Measurements from ENCODE around the gene SH2D2A.

SH2D2A gene

DNA sequence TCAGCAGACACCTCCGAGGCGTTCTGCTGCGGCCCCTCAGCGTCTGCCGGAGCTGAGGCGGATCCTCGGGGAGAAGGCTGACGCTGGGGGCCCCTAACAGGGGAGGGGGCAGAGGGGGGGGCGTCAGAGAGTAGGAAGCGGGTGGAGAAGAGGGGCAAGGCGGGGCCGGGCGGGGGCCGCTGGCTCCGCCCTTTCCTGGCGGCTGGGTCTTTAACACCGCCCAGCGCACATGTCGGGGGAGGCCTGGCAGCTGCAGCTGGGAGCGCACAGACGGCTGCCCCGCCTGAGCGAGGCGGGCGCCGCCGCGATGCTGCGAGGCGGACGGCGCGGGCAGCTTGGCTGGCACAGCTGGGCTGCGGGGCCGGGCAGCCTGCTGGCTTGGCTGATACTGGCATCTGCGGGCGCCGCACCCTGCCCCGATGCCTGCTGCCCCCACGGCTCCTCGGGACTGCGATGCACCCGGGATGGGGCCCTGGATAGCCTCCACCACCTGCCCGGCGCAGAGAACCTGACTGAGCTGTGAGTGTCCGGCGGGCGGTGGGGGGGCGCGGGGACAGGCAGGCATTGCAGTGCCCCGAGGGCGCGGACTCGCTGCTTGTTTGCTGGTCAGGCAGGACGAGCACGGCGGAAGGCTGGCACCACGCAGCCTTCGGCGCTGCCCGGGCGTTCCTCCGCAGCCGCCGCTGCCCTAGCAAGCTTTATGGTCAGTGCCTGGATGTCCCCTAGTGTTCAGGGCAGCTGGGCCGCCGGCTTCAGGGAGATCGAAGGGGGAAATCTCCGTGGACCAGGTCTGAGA lies 44.2 kb upstream of the SH2D2A start, which contains the start of gene NTRK1:
TSS of gene NTRK1 (plus strand) at position 238 of the 796 bp plus-strand sequence. CDS start at position 308, 70 bp downstream.
- TF ChIP-seq CTCF (IDR thresholded peaks at IDR 0.05; ENCODE audit: extremely low read depth, missing control alignments) = no peak

GRCh38 chr1:156860113-156860627 lies 43.5 kb upstream of the SH2D2A start:
- DNase-seq (ENCODE audit: low spot score) = peak; percentile 91
- TF ChIP-seq CTCF (IDR thresholded peaks at IDR 0.05; ENCODE audit: extremely low read depth, missing control alignments) = peak; percentile 65

More for the DNA sequence above, 44.2 kb upstream of the SH2D2A start, which contains the start of gene NTRK1:
- peak; percentile 87 for DNase-seq (ENCODE audit: low spot score)

GRCh38 chr1:156859523-156860112 lies 43.0 kb upstream of the SH2D2A start:
- TF ChIP-seq CTCF (IDR thresholded peaks at IDR 0.05; ENCODE audit: extremely low read depth, missing control alignments) = no peak
- DNase-seq (ENCODE audit: low spot score) = peak; percentile 68

DNA sequence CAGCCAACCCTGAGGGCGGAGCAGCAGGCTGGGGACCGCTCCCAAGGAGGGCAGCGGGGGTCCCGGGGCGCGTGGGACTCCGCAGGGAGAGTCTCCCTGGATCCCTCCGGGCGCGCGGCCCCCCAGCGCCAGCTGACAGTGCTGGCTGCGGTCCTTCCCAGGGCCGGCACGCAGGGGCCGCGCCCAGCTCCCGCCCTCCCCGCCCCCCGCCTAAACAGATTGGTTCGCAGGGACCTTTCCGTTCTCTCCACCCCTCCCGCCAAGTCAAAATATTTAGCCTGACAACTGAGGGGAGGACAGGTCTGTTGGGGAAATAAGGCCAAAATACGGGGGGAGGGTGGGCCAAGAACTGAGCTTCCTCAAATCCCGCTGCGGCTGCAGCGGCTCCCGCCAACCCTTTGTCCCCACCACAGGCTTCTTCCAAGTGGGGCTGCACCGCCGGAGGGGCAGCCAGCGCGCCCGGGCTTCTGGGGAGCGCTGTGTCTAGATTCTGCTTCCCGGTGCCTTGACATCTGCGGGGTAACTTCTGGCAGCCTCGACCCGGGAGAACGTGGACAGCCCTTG lies 42.4 kb upstream of the SH2D2A start, which contains the start of gene INSRR:
TSS of gene INSRR (minus strand) at position 159 of the 564 bp plus-strand sequence. CDS start 496 bp downstream, outside the sequence.
- TF ChIP-seq CTCF (IDR thresholded peaks at IDR 0.05; ENCODE audit: extremely low read depth, missing control alignments) = no peak
- DNase-seq (ENCODE audit: low spot score) = peak; percentile 53

- no peak for DNase-seq (ENCODE audit: low spot score)
Observed at GRCh38 chr1:156858555-156858956, 41.9 kb upstream of the SH2D2A start.

GRCh38 chr1:156857532-156857931 lies 40.9 kb upstream of the SH2D2A start:
- DNase-seq (ENCODE audit: low spot score) = no peak
- no peak for TF ChIP-seq CTCF (IDR thresholded peaks at IDR 0.05; ENCODE audit: extremely low read depth, missing control alignments)

More at GRCh38 chr1:156858555-156858956, 41.9 kb upstream of the SH2D2A start:
- no peak for TF ChIP-seq CTCF (IDR thresholded peaks at IDR 0.05; ENCODE audit: extremely low read depth, missing control alignments)
